Suprapubic skin (tissue), 4 donors: ENCODE results near the gene SPRYD7. TPM values are rescaled to one million over a fixed set of nuclear protein-coding genes. Genes with fewer than 3 reads are reported as not detected.

ENCODE experiments used
- DNase-seq, 2 donors: peaks; one replicate each; pipeline ENCODE4 v3.0.0-alpha.2; 2019; ENCODE audit warnings: low spot score in 2 of 2
- H3K27ac ChIP-seq: fragments of 200-600 bp; sonication (generic); one replicate; pipeline ENCODE4 v1.5.1; 2019
- H3K27me3 ChIP-seq: fragments of 200-600 bp; sonication (generic); one replicate; pipeline ENCODE4 v1.5.1; 2019
- H3K36me3 ChIP-seq: fragments of 200-600 bp; sonication (generic); one replicate; pipeline ENCODE4 v1.5.1; 2019
- H3K4me1 ChIP-seq: fragments of 200-600 bp; sonication (generic); one replicate; pipeline ENCODE4 v1.5.1; 2019
- H3K4me3 ChIP-seq: fragments of 200-600 bp; sonication (generic); one replicate; pipeline ENCODE4 v1.5.1; 2019; ENCODE audit warnings: mild to moderate bottlenecking
- H3K9me3 ChIP-seq: fragments of 200-600 bp; sonication (generic); one replicate; pipeline ENCODE4 v1.5.1; 2019
- CTCF ChIP-seq, 2 donors: fragments of 200-600 bp in 1 of 2; fragments of 450-650 bp in 1 of 2; sonication (generic) in 1 of 2; IDR thresholded peaks; one replicate each; pipeline ENCODE4 v1.5.1; 2016 to 2019; ENCODE audit warnings: antibody characterized with exemption in 2 of 2, mild to moderate bottlenecking in 1 of 2, moderate library complexity in 1 of 2
- EP300 ChIP-seq: sonication (generic); formaldehyde crosslinking; IDR thresholded peaks from one replicate; pipeline ENCODE4 v1.6.1; 2017; ENCODE audit warnings: antibody characterized with exemption
- POLR2A ChIP-seq, 2 donors: fragments of 450-650 bp; IDR thresholded peaks; one replicate each; pipeline ENCODE4 v1.6.1; 2017; ENCODE audit warnings: antibody characterized with exemption in 2 of 2, mild to moderate bottlenecking in 2 of 2, moderate library complexity in 2 of 2
- POLR2AphosphoS5 ChIP-seq, 3 donors: sonication (generic); formaldehyde crosslinking; IDR thresholded peaks; one replicate each; pipeline ENCODE4 v1.6.1; 2017; ENCODE audit warnings: antibody characterized with exemption in 3 of 3
- WGBS: methylation state at CpG from one replicate; pipeline ENCODE4 v1.1.5; 2018; 5-methylcytosine and 5-hydroxymethylcytosine counted together
- total RNA-seq, 4 donors: library from RNA; depleted of rRNA; stranded (reverse); fragments of >200 nt; gene quantifications; one replicate each; pipeline ENCODE4 v1.1.0, GENCODE V29; 2016

The SPRYD7 gene
- total RNA-seq, 4 donors from 2014 or later, result 6.0 to 9.9 (median 7.2) TPM

- no peaks in the 10 kb centered on the region for H3K9me3 ChIP-seq
- no peak overlapping the region for H3K4me3 ChIP-seq
- H3K36me3 ChIP-seq, result peaks cover 6% of the 10 kb centered on the region
- H3K27me3 ChIP-seq, result no peaks in the 10 kb centered on the region
- no peak for DNase-seq
- 95% methylated on average over 7 of the region's 7 CpGs for WGBS
- TF ChIP-seq EP300 (no peak), CTCF (IDR thresholded peaks at IDR 0.05) (no peak), POLR2AphosphoS5 (IDR thresholded peaks at IDR 0.05) (no peak), POLR2A (IDR thresholded peaks at IDR 0.05) (no peak)
- peaks cover 31% of the 10 kb centered on the region for H3K4me1 ChIP-seq
- H3K27ac ChIP-seq, result no peak overlapping the region
These were observed 2.6 kb downstream of the SPRYD7 start for GRCh38 chr13:49933511-49933910.

GRCh38 chr13:49932868-49933267 is 3.3 kb downstream of the SPRYD7 start:
- H3K9me3 ChIP-seq, result no peaks in the 10 kb centered on the region
- H3K36me3 ChIP-seq, result peaks cover 13% of the 10 kb centered on the region
- 27% methylated on average over 1 of the region's 1 CpG for WGBS
- H3K27ac ChIP-seq, result no peak overlapping the region
- DNase-seq, result no peak
- no peaks in the 10 kb centered on the region for H3K27me3 ChIP-seq
- TF ChIP-seq POLR2AphosphoS5 (IDR thresholded peaks at IDR 0.05), result no peak
- no peak for TF ChIP-seq POLR2A (IDR thresholded peaks at IDR 0.05)
- TF ChIP-seq EP300, result no peak
- no peak for TF ChIP-seq CTCF (IDR thresholded peaks at IDR 0.05)
- peaks cover 29% of the 10 kb centered on the region for H3K4me1 ChIP-seq
- H3K4me3 ChIP-seq, result no peak overlapping the region

- H3K27me3 ChIP-seq, result no peaks in the 10 kb centered on the region
- TF ChIP-seq EP300 (no peak), CTCF (IDR thresholded peaks at IDR 0.05) (no peak), POLR2AphosphoS5 (IDR thresholded peaks at IDR 0.05) (no peak), POLR2A (IDR thresholded peaks at IDR 0.05) (no peak)
- no peak overlapping the region for H3K27ac ChIP-seq
- H3K9me3 ChIP-seq, result no peaks in the 10 kb centered on the region
- H3K4me1 ChIP-seq, result peaks cover 26% of the 10 kb centered on the region
- 90% methylated on average over 2 of the region's 2 CpGs for WGBS
- no peak overlapping the region for H3K4me3 ChIP-seq
- H3K36me3 ChIP-seq, result peaks cover 21% of the 10 kb centered on the region
- DNase-seq, result no peak
These were observed 4.1 kb downstream of the SPRYD7 start for GRCh38 chr13:49932066-49932465.

GRCh38 chr13:49927755-49928154 is 8.4 kb downstream of the SPRYD7 start:
- WGBS, result 83% methylated on average over 3 of the region's 3 CpGs
- H3K36me3 ChIP-seq, result peaks cover 45% of the 10 kb centered on the region
- no peaks in the 10 kb centered on the region for H3K27me3 ChIP-seq
- H3K4me3 ChIP-seq, result no peak overlapping the region
- H3K9me3 ChIP-seq, result no peaks in the 10 kb centered on the region
- TF ChIP-seq EP300, result no peak
- no peak for TF ChIP-seq POLR2AphosphoS5 (IDR thresholded peaks at IDR 0.05)
- no peak for TF ChIP-seq POLR2A (IDR thresholded peaks at IDR 0.05)
- no peak for TF ChIP-seq CTCF (IDR thresholded peaks at IDR 0.05)
- DNase-seq, result no peak
- peaks cover 3% of the 10 kb centered on the region for H3K4me1 ChIP-seq
- no peak overlapping the region for H3K27ac ChIP-seq

- Histone ChIP-seq H3K36me3 (peaks cover 54% of the 10 kb centered on the region), H3K9me3 (no peaks in the 10 kb centered on the region)
- 74% methylated on average over 2 of the region's 2 CpGs for WGBS
These were observed 10.2 kb downstream of the SPRYD7 start for GRCh38 chr13:49925881-49926418.

More at GRCh38 chr13:49925881-49926418, 10.2 kb downstream of the SPRYD7 start:
- no peak for TF ChIP-seq CTCF (IDR thresholded peaks at IDR 0.05)
- DNase-seq, result no peak
- H3K27me3 ChIP-seq, result no peaks in the 10 kb centered on the region
- H3K4me1 ChIP-seq, result no peaks in the 10 kb centered on the region
- no peak overlapping the region for H3K27ac ChIP-seq
- H3K4me3 ChIP-seq, result no peak overlapping the region
